Left renal cortex interstitium (tissue), 4 donors: Measurements from ENCODE around the gene AKIP1. TPM values are rescaled to one million over a fixed set of nuclear protein-coding genes. Genes with fewer than 3 reads are reported as not detected.
"Not testable (repeated sequence)": the region's sequence is repeated elsewhere in the genome, so short reads cannot be mapped to it uniquely, and the experiment has no call there.

ENCODE experiments used
- DNase-seq, 4 donors: peaks; one replicate each; pipeline ENCODE4 v3.0.0-alpha.2; 2013; ENCODE audit warnings: low read depth in 4 of 4, low spot score in 2 of 4, missing footprints in 1 of 4
- polyA plus RNA-seq, 4 donors: library from polyadenylated mRNA; unstranded; fragments of 120-200 nt; gene quantifications; one replicate each; pipeline ENCODE4 v1.2.1, GENCODE V29; 2013; ENCODE audit not compliant: insufficient read length in 4 of 4

The AKIP1 gene
- 10 to 100 TPM; 18.8 to 24.2 (median 21.6) TPM for polyA plus RNA-seq

- peak; percentile 89 to 97 (median 96) for DNase-seq
Measured at GRCh38 chr11:8911029-8911823, at the start of gene AKIP1. TSS of gene AKIP1 (plus strand) at chr11:8911189. CDS start at chr11:8911450, 261 bp downstream.

GRCh38 chr11:8863838-8864237, 47.2 kb upstream of the AKIP1 start:
- DNase-seq: no peak

- DNase-seq: no peak
Measured at GRCh38 chr11:8865304-8865703, 45.7 kb upstream of the AKIP1 start.

GRCh38 chr11:8867035-8867434, 44.0 kb upstream of the AKIP1 start:
- no peak for DNase-seq

DNA sequence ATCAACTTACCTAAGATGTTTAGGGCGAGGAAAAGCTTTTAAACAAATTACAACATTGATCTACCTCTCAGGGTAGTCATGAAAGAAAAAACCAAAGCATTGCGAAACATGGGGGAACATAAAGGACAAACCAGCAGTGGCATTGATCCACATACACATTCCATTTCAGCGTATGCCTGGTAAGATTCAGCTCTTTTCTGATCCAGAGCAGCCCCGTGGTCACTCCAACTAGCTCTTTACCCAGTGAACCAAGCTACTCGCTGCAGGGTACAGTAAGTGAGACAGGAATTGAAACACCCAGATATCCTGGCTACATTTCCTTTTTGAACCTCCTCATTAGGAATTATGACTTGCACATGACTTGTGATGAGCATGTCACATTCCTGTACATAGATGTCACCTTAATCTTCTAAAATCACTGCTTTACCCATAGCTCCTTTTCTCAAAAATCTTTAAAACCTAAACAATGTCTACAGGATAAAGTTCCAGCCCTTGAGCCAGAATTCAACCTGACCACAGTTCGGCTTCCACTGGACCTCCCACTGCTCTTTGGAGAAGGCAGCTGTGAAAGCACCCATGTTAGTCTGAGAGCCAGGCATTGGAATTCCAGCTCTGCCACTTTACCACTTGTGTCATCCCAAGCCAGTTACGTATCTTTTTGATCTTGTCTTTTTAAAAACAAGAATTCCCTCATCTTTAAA, 42.9 kb upstream of the AKIP1 start:
- no peak for DNase-seq

DNA sequence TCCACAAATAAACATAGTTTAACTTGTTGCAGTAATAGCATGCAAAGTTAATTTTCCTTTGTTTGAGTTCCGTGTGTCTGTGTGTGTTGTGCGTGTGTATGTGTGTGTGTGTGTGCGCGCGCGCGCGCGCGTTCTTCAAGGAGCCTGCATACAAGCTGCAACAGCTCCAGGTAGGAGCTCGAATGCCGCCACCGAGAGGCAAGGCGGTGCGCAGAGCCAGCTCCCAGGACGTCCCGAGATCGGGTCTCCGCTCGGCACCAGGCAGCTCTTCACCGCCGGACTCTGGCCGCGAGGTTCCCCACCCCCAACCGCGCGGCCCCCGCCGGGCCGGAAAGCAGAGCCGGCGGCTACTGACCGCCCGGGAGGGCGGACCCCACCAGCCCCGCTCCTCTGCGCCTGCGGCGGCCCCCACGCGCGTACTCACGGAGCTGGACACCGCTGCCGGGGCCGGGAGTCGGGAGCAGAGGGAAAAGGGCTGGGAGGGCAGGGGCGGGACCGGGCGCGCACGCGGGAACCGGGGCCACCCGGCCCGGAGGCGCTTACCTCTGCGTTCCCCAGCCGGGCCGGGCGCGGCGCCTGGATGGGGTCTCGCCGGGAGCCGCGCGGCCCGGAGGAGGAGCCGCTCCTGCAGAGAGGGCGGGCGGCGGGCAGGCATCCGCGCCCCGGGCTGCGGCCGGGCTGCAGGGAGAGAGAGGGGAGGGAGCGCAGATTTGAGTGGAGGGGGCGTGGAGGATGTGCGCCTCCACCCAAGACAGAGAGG, 40.4 kb upstream of the AKIP1 start:
- DNase-seq: peak in 3 of 4 donors; percentile 53 to 78 (median 69)

DNA sequence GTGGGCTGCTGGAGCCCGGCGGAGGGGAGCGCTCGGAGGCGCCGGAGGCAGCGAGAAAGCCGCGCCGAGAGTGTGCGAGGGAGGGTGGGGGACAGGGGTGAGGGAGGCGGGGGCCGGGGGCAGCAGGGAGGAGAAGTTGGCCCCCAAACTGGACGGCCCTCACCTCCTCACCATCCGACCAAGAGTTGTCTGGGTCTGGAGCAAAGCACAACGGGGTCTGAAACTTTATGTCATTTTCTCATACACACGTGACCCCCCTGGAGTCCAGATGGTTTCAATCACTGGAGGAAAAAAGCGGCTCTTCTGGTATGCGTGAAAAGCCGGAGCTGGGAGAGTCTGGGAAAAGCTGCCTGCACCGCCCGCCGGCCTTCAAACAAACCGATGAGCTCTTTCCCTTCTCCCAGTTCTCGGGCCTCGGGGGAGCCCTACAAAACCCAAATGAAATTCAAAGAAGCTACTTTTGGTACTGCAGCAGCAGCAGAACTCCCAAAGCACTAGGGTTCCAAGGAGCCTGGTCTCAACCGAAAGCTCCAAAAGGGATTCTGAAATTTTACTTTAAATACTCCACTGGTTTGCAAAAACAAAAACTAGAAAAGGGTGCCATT, 39.7 kb upstream of the AKIP1 start:
- DNase-seq: peak; percentile 86 to 97 (median 93)

- DNase-seq: no peak
Measured at GRCh38 chr11:8871962-8872361, 39.0 kb upstream of the AKIP1 start.

DNA sequence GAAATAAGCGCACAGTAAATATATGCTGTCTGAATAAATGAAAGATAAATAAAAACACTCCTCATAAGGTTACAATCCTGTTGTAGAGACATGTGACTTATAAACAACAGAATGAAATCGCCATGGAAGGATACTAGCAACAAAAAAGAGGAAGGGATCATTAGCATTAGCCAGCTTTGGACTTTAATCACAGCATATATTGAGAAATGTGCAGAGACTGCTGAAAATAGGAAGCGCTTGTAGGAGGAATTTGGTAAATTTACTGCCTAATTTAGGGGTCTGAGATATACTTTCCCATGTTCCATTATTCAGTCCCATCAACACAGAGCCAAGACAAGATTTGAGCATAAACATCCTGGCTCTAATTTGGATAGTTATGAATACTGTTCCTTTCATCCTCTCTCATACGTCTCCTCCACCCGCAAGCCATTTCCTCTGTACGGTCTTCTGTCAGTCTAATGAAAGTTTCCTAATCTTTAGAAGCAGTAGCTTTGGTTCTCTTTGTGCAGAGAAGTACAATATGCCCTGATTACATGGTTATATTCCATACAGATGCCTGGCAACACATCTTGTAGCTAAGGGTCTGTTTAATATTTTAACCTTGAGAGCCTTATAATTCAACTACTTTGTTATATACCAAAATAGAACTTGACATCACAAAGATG, 37.1 kb upstream of the AKIP1 start:
- no peak for DNase-seq

- DNase-seq: no peak
Measured at GRCh38 chr11:8878771-8879170, 32.2 kb upstream of the AKIP1 start.

DNA sequence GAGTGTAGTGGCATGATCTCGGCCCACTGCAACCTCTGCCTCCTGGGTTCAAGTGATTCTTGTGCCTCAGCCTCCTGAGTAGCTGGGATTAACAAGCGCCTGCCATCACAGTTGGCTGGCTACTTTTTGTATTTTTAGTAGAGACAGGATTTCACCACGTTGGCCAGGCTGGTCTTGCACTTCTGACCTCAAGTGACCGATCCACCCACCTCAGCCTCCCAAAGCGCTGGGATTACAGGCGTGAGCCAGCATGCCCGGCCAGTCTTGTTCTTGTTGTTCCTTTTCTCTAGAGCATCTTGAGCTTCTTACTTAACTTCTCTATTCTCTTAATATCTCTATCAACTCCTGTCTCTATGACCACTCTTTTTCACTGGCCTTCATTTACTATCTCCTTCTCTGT, 29.4 kb upstream of the AKIP1 start:
- DNase-seq: not testable (repeated sequence)

DNA sequence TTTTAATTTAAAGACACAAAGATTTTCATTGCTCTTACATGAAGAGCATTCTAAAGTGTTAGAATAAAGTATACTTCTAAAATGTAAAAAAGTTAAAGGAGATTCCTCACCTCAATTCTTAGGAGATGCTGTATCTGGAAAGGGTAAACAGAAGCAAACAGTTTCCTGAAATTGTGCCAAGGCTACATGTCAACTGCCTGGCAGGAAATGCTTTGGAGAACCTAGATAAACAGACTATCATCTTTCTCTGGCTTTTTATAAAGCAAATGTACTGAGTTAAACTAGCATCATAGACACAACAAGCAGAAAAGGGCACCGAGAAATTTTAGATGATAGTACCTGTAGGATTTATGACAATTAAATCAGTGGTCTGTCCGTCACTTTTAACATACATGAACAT, 24.7 kb upstream of the AKIP1 start:
- DNase-seq: no peak

- not testable (repeated sequence) for DNase-seq
Measured at GRCh38 chr11:8891185-8891584, 19.8 kb upstream of the AKIP1 start.

- no peak for DNase-seq
Measured at GRCh38 chr11:8899119-8899753, 11.8 kb upstream of the AKIP1 start.

DNA sequence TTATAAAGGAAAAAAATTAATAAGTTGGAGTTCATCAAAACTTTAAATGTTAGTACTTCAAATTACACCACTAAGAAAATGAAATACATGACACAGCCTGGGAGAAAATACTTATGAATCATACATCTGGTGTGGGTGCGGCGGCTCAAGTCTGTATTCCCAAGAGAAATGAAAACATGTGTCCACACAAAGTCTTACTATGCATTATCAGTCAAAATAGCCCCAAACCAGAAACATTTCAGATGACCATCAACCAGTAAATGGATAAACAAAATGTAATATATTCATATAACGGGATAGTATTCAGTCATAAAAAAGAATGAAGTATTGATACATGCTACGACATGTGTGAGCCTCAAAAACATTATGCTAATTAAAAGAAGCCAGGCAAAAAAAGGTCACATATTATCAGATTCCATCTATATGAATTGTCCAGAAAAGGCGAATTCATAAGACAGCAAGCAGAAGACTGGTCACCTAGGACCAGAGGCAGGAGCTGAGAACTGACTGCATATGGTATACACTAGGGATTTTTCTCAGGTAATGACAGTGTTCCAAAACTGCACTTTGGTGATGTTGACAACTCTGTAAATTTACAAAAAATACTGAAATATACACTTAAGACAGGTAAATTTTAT, 5.3 kb upstream of the AKIP1 start:
- DNase-seq: no peak

DNA sequence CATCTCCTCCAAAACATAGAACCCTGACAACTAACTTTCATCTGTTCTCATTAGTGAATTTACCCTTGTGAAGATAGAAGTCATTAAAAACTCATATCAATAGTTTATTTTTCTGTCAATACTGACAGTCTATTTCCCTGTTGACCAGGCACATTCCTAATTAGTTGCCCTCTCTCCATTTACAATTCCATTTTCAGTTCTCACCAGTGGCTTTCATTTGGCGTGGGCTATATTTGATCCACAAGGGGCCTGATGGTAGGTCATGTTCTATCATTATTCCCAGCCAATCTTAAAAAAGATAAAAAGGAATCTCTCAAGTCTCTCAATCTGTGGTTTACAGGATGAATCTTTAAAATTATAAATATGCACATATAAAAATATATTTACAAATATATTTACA, 3.9 kb upstream of the AKIP1 start:
- no peak for DNase-seq

- no peak for DNase-seq
Measured at GRCh38 chr11:8908099-8908498, 2.9 kb upstream of the AKIP1 start.

DNA sequence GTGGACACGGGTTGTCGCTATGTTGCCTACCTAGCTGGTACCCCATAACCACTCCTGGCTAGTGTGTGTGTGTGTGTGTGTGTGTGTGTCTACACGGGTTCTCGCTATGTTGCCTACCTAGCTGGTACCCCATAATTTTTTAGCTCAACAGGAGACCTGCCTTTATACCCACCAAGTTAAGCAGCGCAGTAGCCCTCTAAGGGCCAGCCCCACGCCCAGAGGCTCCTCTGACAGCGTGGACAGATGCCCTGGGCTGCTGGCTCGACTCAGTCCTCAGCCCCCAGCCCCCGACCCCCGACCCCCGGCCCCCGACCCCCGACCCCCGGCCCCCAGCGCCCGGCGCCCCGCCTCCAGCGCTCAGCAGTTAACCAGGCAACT, 351 bp upstream of the AKIP1 start:
- DNase-seq: no peak

DNA sequence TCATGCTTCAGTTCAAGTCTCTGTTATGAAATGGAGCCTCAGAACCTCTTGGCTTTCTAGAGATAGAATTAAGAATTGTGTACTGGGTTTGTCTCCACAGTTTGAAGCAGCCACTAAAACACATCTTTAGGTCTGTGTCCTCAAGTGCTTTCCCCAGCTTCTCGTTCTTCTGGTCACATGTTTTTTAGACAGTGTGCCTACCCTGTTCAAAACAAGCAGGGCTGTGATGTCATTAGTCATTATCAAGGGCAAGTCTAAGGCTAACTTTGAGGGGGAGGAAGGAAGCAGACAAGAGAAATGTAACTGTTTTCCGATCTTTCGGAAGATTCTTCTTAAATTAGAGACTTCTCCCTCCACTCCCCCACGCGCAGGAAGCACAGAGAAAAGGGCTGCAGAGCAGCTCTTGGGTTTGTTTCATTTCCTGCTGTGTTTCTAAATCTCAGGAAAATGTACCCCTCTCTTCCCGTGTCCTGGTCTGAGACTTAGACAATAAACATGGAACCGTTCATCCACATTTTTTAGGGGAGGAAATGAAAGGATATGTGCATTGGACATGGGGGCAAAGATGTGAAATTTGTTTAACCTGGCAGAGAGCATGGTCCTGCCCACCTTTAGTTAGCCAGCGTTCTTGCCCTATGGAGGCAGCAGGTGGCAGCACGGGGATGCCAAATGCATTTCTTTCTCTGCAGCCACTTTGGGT, 3.1 kb downstream of the AKIP1 start:
- no peak for DNase-seq
